SK-N-SH treated with all-trans-retinoic acid at 6 μM for 48 hours (cell line): ENCODE data around the gene KIAA1671.

Experiments
- ATAC-seq: fragments of 200-7000 bp; cut with Tn5 transposase; 3 replicates; pipeline ENCODE4 v1.9.1; 2020; ENCODE audit warnings: mild to moderate bottlenecking, moderate library complexity
- ARNTL ChIP-seq: fragments of 450-650 bp; formaldehyde crosslinking; IDR thresholded peaks from 2 replicates; pipeline ENCODE4 v1.5.0; 2020; ENCODE audit warnings: low read depth, mild to moderate bottlenecking, moderate library complexity, borderline replicate concordance
- BACH2 ChIP-seq: fragments of 250-450 bp; sonication (Bioruptor Pico); IDR thresholded peaks from 2 replicates; pipeline ENCODE4 v1.9.0; 2021; ENCODE audit warnings: mild to moderate bottlenecking, borderline replicate concordance
- CREB5 ChIP-seq: fragments of 250-450 bp; sonication (Bioruptor Pico); IDR thresholded peaks from 2 replicates; pipeline ENCODE4 v1.5.1; 2020; ENCODE audit warnings: low read depth, mild to moderate bottlenecking, moderate library complexity
- CSDC2 ChIP-seq: fragments of 250-450 bp; sonication (Bioruptor Pico); IDR thresholded peaks from 2 replicates; pipeline ENCODE4 v1.5.0; 2020; ENCODE audit warnings: mild to moderate bottlenecking, moderate library complexity
- ESRRG ChIP-seq: fragments of 250-450 bp; sonication (Bioruptor Pico); IDR thresholded peaks from 2 replicates; pipeline ENCODE4 v1.6.1; 2021; ENCODE audit warnings: mild to moderate bottlenecking
- OSR1 ChIP-seq: fragments of 250-450 bp; sonication (Bioruptor Pico); IDR thresholded peaks from 2 replicates; pipeline ENCODE4 v1.8.0; 2022; ENCODE audit warnings: moderate library complexity, mild to moderate bottlenecking, inconsistent platforms
- PATZ1 ChIP-seq: fragments of 250-450 bp; sonication (Bioruptor Pico); IDR thresholded peaks from 2 replicates; pipeline ENCODE4 v1.8.0; 2020; ENCODE audit warnings: mild to moderate bottlenecking, moderate library complexity, borderline replicate concordance
- PPARA ChIP-seq: fragments of 250-450 bp; sonication (Bioruptor Pico); IDR thresholded peaks from 2 replicates; pipeline ENCODE4 v1.5.0; 2020; ENCODE audit warnings: mild to moderate bottlenecking, borderline replicate concordance
- RARB ChIP-seq: fragments of 250-450 bp; sonication (Bioruptor Pico); IDR thresholded peaks from 2 replicates; pipeline ENCODE4 v1.8.0; 2021; ENCODE audit warnings: mild to moderate bottlenecking, moderate library complexity
- SNAI2 ChIP-seq: fragments of 250-450 bp; sonication (Bioruptor Pico); IDR thresholded peaks from 2 replicates; pipeline ENCODE4 v1.5.0; 2020; ENCODE audit warnings: mild to moderate bottlenecking, moderate library complexity
- ZC3H10 ChIP-seq: fragments of 250-450 bp; sonication (Bioruptor Pico); IDR thresholded peaks from 2 replicates; pipeline ENCODE4 v1.5.1; 2021; ENCODE audit warnings: mild to moderate bottlenecking, moderate library complexity
- ZFP3 ChIP-seq: fragments of 250-450 bp; sonication (Bioruptor Pico); IDR thresholded peaks from 2 replicates; pipeline ENCODE4 v1.5.0; 2020; ENCODE audit warnings: mild to moderate bottlenecking, moderate library complexity
- ZNF565 ChIP-seq: fragments of 450-650 bp; formaldehyde crosslinking; conservative IDR thresholded peaks from 2 replicates; pipeline ENCODE4 v1.5.0; 2020; ENCODE audit warnings: low read depth, mild to moderate bottlenecking, moderate library complexity
- ZNF70 ChIP-seq: fragments of 450-650 bp; formaldehyde crosslinking; IDR thresholded peaks from 2 replicates; pipeline ENCODE4 v1.5.0; 2020; ENCODE audit warnings: mild to moderate bottlenecking, moderate library complexity
- ZNF8 ChIP-seq: fragments of 450-650 bp; formaldehyde crosslinking; IDR thresholded peaks from 2 replicates; pipeline ENCODE4 v1.5.0; 2020; ENCODE audit warnings: mild to moderate bottlenecking, moderate library complexity
- TF ChIP-seq, protein P1 (sequence below): fragments of 250-450 bp; sonication (Bioruptor Pico); IDR thresholded peaks from 2 replicates; pipeline ENCODE4 v1.5.1; 2021; ENCODE audit warnings: mild to moderate bottlenecking, moderate library complexity
- TF ChIP-seq, protein P2 (sequence below): fragments of 250-450 bp; sonication (Bioruptor Pico); IDR thresholded peaks from 2 replicates; pipeline ENCODE4 v1.8.0; 2021; ENCODE audit warnings: low read depth, mild to moderate bottlenecking, moderate library complexity, borderline replicate concordance

KIAA1671 gene

GRCh38 chr22:24926849-24927579 is 25.5 kb upstream of the KIAA1671 start:
- ATAC-seq: no peak; the same call in 2 of the 3 replicates

DNA sequence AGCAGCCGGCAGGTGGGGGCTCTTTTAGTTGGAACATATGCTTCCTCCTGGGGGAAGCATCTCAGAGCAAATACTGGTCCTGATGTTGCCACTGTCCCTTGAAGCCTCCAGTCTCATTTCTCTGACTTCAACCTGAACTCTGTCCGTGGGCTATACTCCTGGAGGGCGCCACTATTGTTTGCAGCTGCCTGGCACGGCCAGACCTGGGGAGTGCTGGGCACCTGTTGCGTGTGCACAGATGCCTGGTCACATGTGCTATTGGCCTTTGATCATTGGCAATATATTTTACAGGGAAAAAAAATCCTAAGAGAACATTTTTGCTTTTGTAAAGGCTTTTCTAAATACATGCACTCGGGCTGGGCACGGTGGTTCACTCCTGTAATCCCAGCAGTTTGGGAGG is 24.2 kb upstream of the KIAA1671 start:
- ATAC-seq: no peak
- TF ChIP-seq OSR1 (CRISPR knock-in tag) (no peak), ZNF70 (CRISPR knock-in tag) (no peak)

More at GRCh38 chr22:24926849-24927579, 25.5 kb upstream of the KIAA1671 start:
- no peak for TF ChIP-seq ZFP3
- TF ChIP-seq PATZ1 (CRISPR knock-in tag): no peak
- no peak for TF ChIP-seq ZC3H10
- no peak for TF ChIP-seq RARB (CRISPR knock-in tag)
- no peak for TF ChIP-seq PPARA (CRISPR knock-in tag)
- no peak for TF ChIP-seq ZNF8 (CRISPR knock-in tag)

DNA sequence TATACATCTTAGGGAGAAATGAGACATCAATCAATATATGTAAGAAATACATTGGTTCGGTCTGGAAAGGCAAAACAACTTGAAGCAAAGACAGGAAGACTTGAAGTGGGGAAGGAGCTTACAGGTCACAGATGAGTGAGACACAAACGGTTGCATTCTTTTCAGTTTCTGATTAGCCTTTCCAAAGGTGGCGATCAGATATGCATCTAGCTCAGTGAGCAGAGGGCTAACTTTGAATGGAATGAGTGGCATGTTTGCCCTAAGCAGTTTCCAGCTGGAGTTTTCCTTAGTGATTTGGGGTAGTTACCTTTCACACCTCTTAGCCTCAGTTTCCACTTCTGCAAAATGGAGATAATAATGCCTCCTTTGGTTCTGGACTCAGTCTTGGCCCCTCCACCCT is 21.8 kb upstream of the KIAA1671 start:
- TF ChIP-seq, protein P1, sequence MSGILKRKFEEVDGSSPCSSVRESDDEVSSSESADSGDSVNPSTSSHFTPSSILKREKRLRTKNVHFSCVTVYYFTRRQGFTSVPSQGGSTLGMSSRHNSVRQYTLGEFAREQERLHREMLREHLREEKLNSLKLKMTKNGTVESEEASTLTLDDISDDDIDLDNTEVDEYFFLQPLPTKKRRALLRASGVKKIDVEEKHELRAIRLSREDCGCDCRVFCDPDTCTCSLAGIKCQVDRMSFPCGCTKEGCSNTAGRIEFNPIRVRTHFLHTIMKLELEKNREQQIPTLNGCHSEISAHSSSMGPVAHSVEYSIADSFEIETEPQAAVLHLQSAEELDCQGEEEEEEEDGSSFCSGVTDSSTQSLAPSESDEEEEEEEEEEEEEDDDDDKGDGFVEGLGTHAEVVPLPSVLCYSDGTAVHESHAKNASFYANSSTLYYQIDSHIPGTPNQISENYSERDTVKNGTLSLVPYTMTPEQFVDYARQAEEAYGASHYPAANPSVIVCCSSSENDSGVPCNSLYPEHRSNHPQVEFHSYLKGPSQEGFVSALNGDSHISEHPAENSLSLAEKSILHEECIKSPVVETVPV: no peak
- TF ChIP-seq BACH2 (CRISPR knock-in tag) (no peak), RARB (CRISPR knock-in tag) (no peak), ZNF8 (CRISPR knock-in tag) (no peak), ZC3H10 (no peak), OSR1 (CRISPR knock-in tag) (no peak), ESRRG (CRISPR knock-in tag) (no peak), PATZ1 (CRISPR knock-in tag) (no peak), ZNF565 (CRISPR knock-in tag) (no peak), CSDC2 (no peak), PPARA (CRISPR knock-in tag) (no peak)
- TF ChIP-seq, all 23 proteins: peak for 0
- ATAC-seq: no peak

- ATAC-seq: no peak
- TF ChIP-seq, protein P2, sequence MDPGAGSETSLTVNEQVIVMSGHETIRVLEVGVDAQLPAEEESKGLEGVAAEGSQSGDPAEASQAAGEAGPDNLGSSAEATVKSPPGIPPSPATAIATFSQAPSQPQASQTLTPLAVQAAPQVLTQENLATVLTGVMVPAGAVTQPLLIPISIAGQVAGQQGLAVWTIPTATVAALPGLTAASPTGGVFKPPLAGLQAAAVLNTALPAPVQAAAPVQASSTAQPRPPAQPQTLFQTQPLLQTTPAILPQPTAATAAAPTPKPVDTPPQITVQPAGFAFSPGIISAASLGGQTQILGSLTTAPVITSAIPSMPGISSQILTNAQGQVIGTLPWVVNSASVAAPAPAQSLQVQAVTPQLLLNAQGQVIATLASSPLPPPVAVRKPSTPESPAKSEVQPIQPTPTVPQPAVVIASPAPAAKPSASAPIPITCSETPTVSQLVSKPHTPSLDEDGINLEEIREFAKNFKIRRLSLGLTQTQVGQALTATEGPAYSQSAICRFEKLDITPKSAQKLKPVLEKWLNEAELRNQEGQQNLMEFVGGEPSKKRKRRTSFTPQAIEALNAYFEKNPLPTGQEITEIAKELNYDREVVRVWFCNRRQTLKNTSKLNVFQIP (CRISPR knock-in tag): no peak
- TF ChIP-seq, protein P1: no peak
- TF ChIP-seq ZNF70 (CRISPR knock-in tag): no peak
- no peak for TF ChIP-seq PATZ1 (CRISPR knock-in tag)
- no peak for TF ChIP-seq BACH2 (CRISPR knock-in tag)
- TF ChIP-seq SNAI2: no peak
- TF ChIP-seq ZNF8 (CRISPR knock-in tag): no peak
- no peak for TF ChIP-seq OSR1 (CRISPR knock-in tag)
- TF ChIP-seq ESRRG (CRISPR knock-in tag): no peak
- no peak for TF ChIP-seq RARB (CRISPR knock-in tag)
- no peak for TF ChIP-seq CREB5 (CRISPR knock-in tag)
- TF ChIP-seq ARNTL: no peak
Observed at GRCh38 chr22:24935771-24936483, 16.6 kb upstream of the KIAA1671 start.
